NCI-H1048 (cell line): ENCODE measurements around the gene EXOSC6.
"Not testable (repeated sequence)": the region's sequence is repeated elsewhere in the genome, so short reads cannot be mapped to it uniquely, and the experiment has no call there.

ENCODE experiments used
- DNase-seq: peaks from one replicate; lab custom pipeline; 2025; lab: John Stamatoyannopoulos, UW

The EXOSC6 gene

DNA sequence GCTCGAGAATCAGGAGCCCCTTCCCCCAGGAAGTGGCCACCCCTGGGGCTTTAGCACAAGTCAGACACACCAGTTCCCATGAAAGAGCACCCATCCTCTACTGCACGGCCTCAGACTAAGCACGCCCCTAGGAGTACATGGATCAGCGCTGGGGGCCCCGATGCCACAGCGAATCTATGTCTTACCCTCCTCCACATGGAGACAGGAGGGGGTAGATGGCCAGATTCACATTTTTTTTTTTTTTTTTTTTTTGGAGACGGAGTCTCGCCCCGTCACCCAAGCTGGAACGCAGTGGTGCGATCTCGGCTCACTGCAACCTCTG lies 3.2 kb upstream of the EXOSC6 start:
- DNase-seq, result no peak

DNA sequence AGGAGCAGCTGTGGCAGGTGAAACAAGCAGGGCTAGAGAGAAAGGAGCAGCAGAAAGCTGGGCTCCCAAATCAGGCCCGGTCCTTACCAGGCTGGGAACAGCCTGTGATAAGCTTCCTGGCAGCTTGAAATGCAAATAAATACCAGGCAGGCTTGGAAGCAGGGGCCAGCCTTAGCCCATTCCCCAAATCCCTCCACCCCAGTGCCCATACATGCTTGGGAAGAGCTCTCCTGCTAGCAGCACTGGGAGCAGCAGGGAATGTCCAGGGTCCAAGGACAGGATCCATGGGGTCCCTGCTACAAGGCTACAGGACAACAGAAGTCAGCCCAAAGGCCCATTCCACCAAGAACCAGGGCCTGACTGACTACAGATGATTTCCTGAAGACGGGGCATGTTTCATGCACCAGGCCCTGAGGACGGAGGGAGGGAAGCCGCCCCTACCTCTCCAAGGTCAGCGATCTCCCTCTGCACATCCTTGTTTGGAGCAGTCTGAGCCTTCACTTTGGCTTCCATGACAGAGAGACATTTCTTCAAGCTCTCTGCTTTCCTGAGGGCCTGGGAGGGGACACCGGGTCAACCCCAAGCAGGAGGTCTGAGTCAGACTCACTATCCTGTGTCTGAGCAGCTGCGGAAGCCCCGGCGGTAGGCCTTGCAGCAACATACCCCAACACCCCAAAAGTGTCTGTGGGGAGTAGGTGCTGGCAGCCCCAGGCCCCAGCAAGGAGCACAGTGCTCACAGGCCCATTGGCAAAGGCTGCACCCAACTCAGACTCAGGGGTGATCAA lies 2.6 kb upstream of the EXOSC6 start:
- no peak for DNase-seq

DNA sequence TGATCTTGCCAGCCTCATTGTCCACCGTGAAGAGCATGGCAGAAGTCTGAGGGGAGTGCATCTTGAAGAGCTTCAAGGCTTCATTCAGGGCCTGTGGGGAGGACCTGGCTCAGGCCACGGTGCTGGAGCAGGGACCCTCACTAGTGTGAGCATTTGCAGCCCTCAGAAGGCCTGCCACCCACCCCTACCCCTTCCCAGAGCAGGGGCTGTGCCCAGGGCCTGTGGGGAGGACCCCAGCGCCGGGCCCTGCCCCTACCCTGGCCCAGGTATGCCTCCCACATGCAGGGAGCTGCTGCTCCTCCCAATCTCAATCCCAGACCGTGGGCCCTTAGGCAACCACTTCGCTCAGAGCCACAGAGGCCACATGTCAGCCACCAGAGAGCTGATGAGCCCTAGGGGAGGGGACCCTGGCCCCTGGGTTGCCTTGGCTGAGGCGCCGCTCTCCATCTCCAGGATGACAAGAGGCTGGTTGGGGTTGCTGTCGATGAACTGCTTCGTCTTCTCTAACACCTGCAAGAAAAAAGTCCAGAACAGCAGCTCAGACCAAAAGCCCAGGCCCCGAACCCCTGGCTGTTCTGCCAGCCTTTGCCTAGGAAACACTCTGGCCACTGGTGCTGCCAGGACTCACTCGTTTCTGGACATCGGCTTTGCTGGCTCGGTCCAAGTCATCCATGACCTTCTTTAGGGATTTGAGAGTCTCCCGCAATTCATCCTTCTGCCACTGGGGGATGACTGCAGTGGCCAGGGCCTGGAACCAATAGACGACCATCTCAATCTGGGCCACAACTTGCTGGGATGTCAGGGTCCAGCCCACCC lies 1.8 kb upstream of the EXOSC6 start:
- no peak for DNase-seq

DNA sequence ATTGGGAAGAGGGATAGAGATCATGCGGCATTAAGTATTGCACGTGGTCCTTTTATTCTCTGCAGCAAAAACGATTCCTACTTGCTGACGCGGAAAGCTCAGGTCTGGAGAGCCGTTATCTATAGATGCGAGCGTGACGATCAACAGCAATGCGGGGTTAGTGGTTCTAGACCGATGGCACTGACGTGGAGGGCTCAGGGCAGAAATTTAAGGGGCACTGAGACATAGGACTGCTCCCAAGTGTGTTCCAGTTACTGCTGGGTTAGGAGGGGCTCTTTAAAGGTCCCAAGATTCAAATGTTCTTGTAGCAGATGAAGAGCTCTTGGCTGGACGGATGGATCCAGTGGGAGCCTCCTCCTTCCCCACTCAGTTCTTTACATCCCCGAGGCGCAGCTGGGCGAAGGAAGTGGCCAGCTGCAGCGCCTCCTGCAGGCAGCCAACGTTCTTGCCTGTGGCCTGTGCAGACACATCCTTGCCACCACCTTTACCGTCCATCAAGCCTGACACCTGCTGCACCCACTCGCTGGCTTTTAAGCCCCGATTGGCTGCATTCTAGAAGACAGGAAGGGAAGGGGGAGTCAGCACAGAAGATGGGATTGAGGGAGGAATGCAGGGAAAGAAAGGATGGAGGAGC lies 732 bp upstream of the EXOSC6 start:
- DNase-seq, result no peak

DNA sequence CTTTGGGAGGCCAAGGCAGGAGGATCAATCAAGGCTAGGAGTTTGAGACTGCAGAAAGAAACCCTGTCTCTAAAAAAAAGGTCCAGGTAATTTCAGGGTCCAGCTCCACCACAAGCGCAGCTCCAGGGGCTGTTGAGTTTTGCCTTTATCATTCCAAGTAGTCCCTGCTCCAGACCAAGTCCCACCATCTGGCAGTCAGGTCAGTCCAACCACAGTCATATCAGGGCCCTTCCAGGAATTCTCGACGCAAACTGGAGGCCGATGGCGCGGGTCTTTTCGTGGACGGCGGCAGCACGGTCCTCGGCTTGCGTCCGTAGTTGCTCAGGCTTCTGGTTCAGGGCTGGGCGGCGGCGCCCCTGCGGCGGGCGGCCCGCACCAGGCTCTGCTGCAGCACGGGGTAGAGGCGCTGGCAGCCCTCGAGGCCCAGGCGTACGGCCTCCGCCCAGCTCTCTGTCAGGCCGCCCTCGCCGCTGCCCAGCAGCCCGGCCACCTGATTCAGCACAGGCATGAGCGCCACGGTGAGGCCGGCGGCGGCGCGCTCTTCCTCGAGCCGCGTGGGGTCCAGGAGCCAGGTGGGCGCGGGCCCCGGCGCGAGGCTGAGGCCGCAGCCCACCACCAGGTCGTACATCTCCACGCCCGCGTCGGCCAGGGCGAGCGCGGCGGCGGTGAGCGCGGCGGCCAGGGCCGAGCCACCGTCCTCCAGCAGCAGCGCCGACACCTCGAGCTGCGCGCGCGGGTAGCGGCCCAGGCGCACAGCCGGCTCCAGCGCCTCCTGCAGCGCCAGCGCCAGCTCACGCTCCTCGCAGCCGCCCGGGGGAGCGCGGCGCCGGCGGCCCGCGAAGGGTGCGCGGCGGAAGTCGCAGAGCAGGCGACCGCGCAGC lies 752 bp downstream of the EXOSC6 start:
- DNase-seq, result no peak

DNA sequence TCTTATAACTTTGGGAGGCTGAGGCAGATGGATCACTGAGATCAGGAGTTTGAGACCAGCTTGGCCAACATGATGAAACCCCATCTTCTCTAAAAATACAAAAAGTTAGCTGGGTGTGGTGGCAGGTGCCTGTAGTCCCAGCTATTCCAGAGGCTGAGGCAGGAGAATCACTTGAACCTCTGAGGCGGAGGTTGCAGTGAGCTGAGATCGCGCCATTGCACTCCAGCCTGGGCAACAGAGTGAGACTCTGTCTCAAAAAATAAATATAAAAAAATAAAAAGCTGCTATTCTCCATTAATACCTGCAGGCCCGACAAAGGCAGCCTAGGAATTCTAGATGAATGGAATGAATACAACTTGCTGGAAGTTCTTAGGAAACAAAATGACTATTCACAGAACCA lies 2.0 kb downstream of the EXOSC6 start:
- not testable (repeated sequence) for DNase-seq

DNA sequence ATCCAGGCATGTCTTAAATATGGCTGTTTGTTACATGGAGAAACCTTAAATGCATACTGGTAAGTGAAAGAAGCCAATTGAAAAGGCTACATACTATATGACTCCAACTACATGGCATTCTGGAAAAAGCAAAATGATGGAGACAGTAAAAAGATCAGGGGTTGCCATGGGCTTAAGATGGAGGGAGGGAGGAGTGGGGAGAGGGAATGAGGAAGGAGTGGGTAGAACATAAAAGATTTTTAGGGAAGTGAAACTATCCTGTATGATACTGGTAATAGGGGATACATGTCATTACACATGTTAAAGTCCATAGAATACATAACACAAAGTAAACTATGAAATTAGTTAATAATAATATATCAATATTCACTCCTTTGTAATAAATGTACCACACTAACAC lies 13.0 kb downstream of the EXOSC6 start:
- not testable (repeated sequence) for DNase-seq

DNA sequence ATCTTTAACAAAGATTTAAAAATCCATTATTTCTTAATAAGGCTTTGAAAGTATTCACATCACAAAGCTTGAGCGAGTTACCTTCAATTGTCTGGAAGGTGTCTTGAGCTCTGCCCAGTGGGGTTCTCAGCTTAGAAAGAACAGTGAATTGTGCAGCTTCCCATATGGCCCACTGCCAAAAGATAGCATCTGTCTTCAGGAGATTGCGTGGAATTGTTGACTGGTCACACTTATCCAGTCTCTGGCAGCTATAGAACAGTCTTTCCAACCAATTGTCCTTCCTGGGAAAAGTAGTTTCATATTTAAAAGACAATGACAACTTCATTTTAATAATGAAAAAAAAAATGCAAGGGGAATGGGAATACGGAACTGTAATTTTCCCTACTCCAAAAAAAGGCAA lies 19.9 kb downstream of the EXOSC6 start:
- DNase-seq, result not testable (repeated sequence)

DNA sequence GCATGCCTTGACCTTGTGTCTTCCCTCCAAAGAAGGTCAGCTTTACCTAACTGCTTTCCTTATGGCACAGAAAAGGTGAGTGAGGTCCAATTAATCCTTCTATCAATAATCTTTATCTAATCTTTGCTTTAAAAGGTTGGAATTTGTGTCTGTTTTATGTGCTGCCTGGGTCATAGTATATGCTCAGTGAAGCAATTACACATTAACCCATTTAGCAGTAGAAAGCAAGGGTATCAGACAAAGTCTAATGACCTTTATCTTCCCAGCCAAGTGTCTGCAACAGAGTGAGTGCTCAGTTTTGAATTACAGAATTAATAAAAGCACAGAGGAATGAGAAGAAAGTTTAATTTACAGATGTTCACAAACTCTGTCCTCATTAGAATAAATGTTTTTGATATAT lies 25.7 kb downstream of the EXOSC6 start:
- DNase-seq, result not testable (repeated sequence)

DNA sequence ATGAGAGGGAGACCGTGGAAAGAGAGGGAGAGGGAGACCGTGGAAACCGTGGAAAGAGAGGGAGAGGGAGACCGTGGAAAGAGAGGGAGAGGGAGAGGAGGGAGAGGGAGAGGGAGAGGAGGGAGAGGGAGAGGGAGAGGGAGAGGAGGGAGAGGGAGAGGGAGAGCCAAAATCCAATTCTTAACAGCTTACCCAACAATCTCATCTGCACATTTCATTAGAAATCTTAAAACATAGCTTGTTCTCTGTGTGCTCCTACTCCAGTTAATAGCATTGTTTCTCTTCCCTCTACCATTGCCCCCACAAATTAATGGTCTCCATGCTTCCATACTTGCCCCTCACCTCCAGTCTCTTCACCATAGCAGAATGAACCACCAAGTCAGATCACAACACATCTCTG lies 26.3 kb downstream of the EXOSC6 start:
- not testable (repeated sequence) for DNase-seq

DNA sequence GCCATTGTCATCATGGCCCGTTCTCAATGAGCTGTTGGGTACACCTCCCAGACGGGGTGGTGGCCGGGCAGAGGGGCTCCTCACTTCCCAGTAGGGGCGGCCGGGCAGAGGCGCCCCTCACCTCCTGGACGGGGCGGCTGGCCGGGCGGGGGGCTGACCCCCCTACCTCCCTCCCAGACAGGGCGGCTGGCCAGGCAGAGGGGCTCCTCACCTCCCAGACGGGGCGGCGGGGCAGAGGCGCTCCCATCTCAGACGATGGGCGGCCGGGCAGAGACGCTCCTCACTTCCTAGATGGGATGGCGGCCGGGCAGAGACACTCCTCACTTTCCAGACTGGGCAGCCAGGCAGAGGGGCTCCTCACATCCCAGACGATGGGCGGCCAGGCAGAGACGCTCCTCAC lies 27.1 kb downstream of the EXOSC6 start:
- not testable (repeated sequence) for DNase-seq

DNA sequence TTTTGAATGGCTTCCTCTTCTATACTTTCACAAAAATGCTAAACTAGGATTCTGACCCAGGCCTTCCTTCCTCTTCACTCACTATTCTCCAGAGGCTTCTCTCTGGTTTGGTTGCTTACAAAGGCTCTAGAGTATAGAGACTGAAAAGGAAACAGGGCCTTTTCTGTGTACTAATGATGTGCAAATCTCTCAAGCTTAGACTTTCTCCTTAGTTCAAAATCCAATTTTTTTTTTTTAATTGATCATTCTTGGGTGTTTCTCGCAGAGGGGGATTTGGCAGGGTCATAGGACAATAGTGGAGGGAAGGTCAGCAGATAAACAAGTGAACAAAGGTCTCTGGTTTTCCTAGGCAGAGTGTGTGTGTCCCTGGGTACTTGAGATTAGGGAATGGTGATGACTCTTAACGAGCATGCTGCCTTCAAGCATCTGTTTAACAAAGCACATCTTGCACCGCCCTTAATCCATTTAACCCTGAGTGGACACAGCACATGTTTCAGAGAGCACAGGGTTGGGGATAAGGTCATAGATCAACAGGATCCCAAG lies 27.7 kb downstream of the EXOSC6 start:
- DNase-seq, result not testable (repeated sequence)

DNA sequence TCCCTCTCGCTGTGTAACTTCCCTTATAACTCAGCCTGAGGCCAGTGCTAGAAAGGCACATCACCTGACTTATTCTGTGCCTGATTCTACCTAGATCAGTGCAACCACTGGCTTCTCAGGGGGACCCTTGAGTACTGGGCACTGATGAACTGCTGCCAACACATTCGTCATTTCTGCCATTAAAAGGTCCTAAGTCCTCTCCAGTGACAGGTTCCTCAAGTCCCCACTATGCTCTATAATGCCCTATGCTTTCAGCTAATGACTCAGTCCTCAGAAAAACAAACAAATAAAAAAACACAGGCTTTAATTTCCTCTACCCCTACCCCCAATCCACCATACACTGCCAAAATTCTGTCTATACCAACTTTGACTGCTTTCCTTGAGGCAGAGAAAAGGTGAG lies 28.5 kb downstream of the EXOSC6 start:
- DNase-seq, result not testable (repeated sequence)

DNA sequence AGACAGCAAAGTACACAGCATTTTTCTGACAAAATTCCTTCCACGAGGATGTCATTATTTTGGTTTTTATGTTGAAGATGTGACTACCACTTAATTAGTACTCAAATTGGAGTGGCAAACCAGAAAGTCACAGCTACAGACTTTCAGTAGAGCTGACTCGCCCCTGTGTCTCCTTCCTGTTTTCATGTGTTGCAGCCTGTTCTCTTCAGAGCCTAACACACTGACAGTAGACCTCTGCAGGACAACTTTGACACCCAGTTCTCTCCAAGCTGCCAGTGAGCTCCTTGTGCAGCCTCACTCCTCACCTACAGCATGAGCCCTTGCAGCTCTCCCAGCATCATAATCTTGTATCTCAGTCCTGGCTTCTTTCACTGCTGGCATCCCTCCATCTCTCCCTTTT lies 29.2 kb downstream of the EXOSC6 start:
- DNase-seq, result not testable (repeated sequence)

DNA sequence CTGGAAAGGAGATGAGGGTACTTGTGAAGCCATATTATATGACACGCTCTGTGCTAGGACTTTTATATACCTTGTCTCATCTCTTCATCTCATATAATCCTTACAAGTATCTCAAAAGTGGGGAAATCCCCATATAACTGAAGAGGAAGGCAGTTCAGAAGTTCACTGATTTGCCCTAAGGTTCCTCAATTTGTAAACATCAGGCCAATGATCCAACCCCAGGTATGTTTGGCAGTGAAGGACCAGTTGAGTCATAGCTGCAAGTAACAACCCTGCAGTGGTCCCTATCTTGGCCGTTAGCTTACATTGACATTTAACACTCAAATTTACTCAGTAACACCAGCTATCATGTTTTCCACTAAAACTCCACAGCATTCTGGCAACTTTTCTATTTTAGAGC lies 33.2 kb downstream of the EXOSC6 start:
- not testable (repeated sequence) for DNase-seq

DNA sequence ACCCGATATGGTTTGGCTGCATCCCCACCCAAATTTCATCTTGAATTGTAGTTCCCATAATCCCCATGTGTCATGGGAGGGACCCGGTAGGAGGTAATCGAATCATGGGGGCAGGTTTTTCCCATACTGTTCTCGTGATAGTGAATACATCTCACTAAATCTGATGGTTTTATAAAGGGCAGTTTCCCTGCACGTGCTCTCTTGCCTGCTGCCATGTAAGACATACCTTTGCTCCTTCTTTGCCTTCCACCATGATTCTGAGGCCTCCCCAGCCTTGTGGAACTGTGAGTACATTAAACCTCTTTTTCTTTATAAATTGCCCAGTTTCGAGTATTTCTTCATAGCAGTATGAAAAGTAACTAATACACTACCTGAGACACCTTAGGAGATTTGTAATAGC lies 45.4 kb downstream of the EXOSC6 start:
- not testable (repeated sequence) for DNase-seq

DNA sequence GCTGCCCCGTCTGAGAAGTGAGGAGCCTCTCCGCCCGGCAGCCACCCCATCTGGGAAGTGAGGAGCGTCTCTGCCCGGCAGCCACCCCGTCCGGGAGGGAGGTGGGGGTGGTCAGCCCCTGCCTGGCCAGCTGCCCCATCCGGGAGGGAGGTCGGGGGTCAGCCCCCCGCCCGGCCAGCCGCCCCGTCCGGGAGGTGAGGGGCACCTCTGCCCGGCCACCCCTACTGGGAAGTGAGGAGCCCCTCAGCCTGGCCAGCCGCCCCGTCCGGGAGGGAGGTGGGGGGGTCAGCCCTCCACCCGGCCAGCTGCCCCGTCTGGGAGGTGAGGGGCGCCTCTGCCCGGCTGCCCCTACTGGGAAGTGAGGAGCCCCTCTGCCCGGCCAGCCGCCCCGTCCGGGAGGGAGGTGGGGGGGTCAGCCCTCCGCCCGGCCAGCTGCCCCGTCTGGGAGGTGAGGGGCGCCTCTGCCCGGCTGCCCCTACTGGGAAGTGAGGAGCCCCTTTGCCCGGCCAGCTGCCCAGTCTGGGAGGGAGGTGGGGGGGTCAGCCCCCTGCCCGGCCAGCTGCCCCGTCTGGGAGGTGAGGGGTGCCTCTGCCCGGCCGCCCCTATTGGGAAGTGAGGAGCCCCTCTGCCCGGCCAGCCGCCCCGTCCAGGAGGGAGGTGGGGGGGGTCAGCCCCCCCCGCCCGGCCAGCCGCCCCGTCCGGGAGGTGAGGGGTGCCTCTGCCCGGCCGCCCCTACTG lies 46.9 kb downstream of the EXOSC6 start:
- not testable (repeated sequence) for DNase-seq

DNA sequence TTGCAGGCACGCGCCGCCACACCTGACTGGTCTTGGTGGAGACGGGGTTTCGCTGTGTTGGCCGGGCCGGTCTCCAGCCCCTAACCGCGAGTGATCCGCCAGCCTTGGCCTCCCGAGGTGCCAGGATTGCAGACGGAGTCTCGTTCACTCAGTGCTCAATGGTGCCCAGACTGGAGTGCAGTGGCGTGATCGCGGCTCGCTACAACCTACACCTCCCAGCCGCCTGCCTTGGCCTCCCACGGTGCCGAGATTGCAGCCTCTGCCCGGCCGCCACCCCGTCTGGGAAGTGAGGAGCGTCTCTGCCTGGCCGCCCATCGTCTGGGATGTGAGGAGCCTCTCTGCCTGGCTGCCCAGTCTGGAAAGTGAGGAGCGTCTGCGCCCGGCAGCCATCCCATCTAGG lies 47.7 kb downstream of the EXOSC6 start:
- DNase-seq, result not testable (repeated sequence)

DNA sequence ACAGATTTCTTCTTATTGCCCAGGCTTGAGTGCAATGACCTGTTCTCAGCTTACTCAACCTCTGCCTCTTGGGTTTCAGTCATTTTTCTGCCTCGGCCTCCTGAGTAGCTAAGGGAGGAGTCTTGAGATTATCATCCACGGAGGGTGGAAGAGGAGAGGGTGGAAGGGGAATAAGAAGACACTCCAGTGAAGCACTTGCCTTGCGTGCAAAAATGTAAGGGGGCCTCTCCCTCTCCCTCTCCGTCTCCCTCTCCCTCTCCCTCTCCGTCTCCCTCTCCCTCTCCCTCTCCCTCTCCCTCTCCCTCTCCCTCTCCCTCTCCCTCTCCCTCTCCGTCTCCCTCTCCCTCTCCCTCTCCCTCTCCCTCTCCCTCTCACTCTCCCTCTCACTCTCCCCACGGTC lies 48.2 kb downstream of the EXOSC6 start:
- DNase-seq, result not testable (repeated sequence)

DNA sequence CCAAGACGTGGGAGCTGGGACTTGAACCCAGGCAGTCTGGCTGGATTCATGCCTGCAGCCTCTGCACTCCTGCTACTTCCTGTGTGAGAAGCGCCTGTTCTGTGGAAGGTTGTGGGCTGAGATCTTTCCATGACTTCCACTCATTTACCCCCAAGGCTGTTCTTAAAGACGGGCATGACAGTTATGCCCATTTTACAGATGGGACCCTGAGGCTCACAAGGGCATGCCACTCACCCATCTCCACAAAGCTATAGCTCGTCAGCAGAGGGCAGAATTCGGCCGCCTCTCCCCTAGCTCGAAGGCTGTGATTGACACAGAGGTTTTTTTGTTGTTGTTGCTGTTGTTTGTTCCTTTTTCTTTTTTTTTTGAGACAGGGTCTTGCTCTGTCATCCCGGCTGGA lies 51.7 kb downstream of the EXOSC6 start:
- not testable (repeated sequence) for DNase-seq

DNA sequence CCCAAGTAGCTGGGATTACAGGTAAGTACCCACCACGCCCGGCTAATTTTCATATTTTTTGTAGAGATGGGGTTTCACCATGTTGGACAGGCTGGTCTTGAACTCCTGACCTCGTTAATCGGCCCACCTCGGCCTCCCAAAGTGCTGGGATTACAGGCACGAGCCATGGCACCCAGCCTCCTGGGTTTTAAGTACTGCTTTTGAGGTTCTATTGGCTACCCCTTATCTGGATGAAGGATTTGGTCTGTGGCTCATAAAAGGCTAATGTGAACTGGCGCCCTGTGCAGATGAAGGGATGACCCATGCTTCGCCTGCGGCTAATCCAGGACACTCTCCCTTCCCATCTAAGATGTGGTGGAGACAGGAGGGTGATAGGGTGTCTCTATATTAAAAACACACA lies 52.6 kb downstream of the EXOSC6 start:
- not testable (repeated sequence) for DNase-seq
